Activated CD8-positive, alpha-beta T cell treated with anti-CD3 and anti-CD28 coated beads for 36 hours (primary cell): ENCODE data around the gene PATJ. TPM values are rescaled to one million over a fixed set of nuclear protein-coding genes. Genes with fewer than 3 reads are reported as not detected.

Source experiments
- ATAC-seq: fragments of 200-7000 bp; cut with Tn5 transposase; one replicate; pipeline ENCODE4 v1.10.0; 2021; ENCODE audit warnings: mild to moderate bottlenecking, moderate library complexity
- CTCF ChIA-PET: fragments of 350-600 bp; sonication (Branson Sonifier 250); formaldehyde crosslinking; loops from one replicate; lab custom pipeline; 2021; ENCODE audit warnings: antibody characterized with exemption; lab: Charles Lee
- POLR2A ChIA-PET: fragments of 350-600 bp; sonication (Branson Sonifier 250); formaldehyde crosslinking; loops from one replicate; lab custom pipeline; 2021; ENCODE audit warnings: antibody characterized with exemption; lab: Charles Lee
- DNase-seq: peaks from one replicate; pipeline ENCODE4 v3.0.0-alpha.2; 2020
- H3K27ac Mint-ChIP-seq: one replicate; pipeline ENCODE4 v1.8.0; 2021; ENCODE audit warnings: mild to moderate bottlenecking, mixed read lengths
- H3K27me3 Mint-ChIP-seq: one replicate; pipeline ENCODE4 v1.8.0; 2021; ENCODE audit warnings: mixed read lengths
- H3K36me3 Mint-ChIP-seq: one replicate; pipeline ENCODE4 v1.8.0; 2021; ENCODE audit warnings: low read depth, mixed read lengths
- H3K4me1 Mint-ChIP-seq: one replicate; pipeline ENCODE4 v1.8.0; 2021; ENCODE audit warnings: low read depth, mixed read lengths
- H3K4me3 Mint-ChIP-seq: one replicate; pipeline ENCODE4 v1.8.0; 2021; ENCODE audit warnings: mild to moderate bottlenecking, moderate library complexity, mixed read lengths
- H3K9me3 Mint-ChIP-seq: one replicate; pipeline ENCODE4 v1.8.0; 2021; ENCODE audit warnings: mixed read lengths
- CTCF ChIP-seq: fragments of 200-600 bp; IDR thresholded peaks from one replicate; pipeline ENCODE4 v1.8.0; 2022; ENCODE audit warnings: antibody characterized with exemption, mild to moderate bottlenecking
- intact Hi-C: fragments of 100-400 bp; cut with micrococcal nuclease; formaldehyde crosslinking; loops from one replicate; pipeline ENCODE4 v1.10.0; 2022
- total RNA-seq, 2 experiments: library from RNA; stranded (reverse); gene quantifications; one replicate each; pipeline ENCODE4 v1.2.3, GENCODE V29; 2021

The PATJ gene
- total RNA-seq, 2 experiments from 2014 or later = 8.1 to 9.2 TPM

DNA sequence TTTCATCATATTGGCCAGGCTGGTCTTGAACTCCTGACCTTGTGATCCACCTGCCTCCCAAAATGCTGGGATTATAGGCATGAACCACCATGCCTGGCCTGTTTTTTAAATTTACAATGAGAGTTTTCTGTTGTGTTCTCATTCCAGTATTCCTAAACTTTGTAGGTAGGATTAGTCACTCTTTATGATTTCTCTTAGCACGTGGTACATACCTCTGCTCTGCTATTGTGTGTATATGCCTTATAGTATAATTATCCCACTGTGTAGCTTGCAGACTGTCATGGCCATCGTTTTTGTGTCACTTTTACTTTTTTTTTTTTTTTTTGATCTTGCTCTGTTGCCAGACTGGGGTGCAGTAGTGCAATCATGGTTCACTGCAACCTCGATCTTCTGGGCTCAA, 14.5 kb downstream of the PATJ start:
- H3K9me3 Mint-ChIP-seq = no peaks in the 10 kb centered on the region
- no peak for TF ChIP-seq CTCF
- intact Hi-C loops = no loop called here
- ChIA-PET CTCF (no interaction called here), POLR2A (no interaction called here)
- H3K4me3 Mint-ChIP-seq = no peak overlapping the region
- ATAC-seq = no peak
- no peaks in the 10 kb centered on the region for H3K36me3 Mint-ChIP-seq
- DNase-seq = no peak
- peaks cover 17% of the 10 kb centered on the region for H3K4me1 Mint-ChIP-seq
- no peaks in the 10 kb centered on the region for H3K27me3 Mint-ChIP-seq
- no peak overlapping the region for H3K27ac Mint-ChIP-seq

GRCh38 chr1:61757950-61758349, 15.7 kb downstream of the PATJ start:
- Mint-ChIP-seq H3K9me3 (no peaks in the 10 kb centered on the region), H3K27ac (no peak overlapping the region), H3K27me3 (no peaks in the 10 kb centered on the region), H3K36me3 (no peaks in the 10 kb centered on the region), H3K4me1 (peaks cover 17% of the 10 kb centered on the region), H3K4me3 (no peak overlapping the region)
- POLR2A ChIA-PET = no interaction called here
- CTCF ChIA-PET = no interaction called here
- DNase-seq = no peak
- TF ChIP-seq CTCF = no peak
- no peak for ATAC-seq
- intact Hi-C loops = no loop called here

DNA sequence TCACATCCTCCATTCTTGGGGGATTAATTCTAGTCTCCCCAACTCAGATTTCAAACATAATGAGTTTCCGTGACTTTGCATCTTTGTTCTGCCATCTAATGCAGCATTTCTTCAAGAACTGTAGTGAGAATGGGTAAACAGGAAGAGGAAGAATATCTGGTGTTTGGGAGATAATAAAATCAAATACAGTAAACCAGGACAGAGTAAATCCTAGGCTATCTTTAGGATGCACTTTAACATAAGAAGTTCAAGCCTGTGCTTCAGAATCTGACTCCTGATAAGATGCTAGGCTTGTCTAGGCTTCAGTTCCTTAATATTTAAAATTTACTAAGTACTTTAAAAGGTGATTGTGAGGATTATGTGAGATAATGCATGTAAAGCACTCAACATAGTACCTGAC, 27.9 kb downstream of the PATJ start:
- CTCF ChIA-PET = no interaction called here

DNA sequence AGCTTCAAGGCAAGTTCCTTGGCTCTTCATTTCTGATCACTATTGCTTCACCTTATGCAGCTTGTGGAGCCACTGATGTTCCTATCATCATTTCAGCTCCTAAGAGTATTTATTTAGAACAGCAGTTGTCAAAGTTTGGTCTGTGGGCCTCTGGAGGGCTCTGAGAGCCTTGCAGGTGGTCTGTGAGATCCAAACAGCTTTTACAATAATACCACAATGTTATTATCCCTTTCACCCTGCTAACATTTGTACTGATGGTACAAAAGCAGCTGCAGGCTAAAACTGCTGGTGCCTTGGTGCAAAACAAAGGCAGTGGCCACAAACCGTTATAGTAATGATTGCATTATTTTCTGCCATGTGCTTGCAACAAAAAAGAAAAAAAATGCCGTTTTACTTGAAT, 33.8 kb downstream of the PATJ start:
- Mint-ChIP-seq H3K36me3 (no peaks in the 10 kb centered on the region), H3K4me3 (no peak overlapping the region), H3K9me3 (no peaks in the 10 kb centered on the region), H3K4me1 (peaks cover 11% of the 10 kb centered on the region), H3K27ac (no peak overlapping the region), H3K27me3 (no peaks in the 10 kb centered on the region)
- ChIA-PET POLR2A (no interaction called here), CTCF (no interaction called here)
- intact Hi-C loops = no loop called here
- TF ChIP-seq CTCF = no peak
- no peak for DNase-seq
- ATAC-seq = no peak

More for the DNA sequence above, 27.9 kb downstream of the PATJ start:
- DNase-seq (no peak), ATAC-seq (no peak)
- Mint-ChIP-seq H3K4me1 (peaks cover 3% of the 10 kb centered on the region), H3K36me3 (peaks cover 4% of the 10 kb centered on the region), H3K27me3 (no peaks in the 10 kb centered on the region), H3K27ac (no peak overlapping the region), H3K9me3 (no peaks in the 10 kb centered on the region), H3K4me3 (no peak overlapping the region)
- intact Hi-C loops = no loop called here
- POLR2A ChIA-PET = interaction anchor here (0.6 to 1.3 kb wide), 2 partner anchors 12 to 30 kb away, joined by 3 read pairs; no protein-coding TSS in a partner anchor
- TF ChIP-seq CTCF = no peak

GRCh38 chr1:61779231-61779630, 37.0 kb downstream of the PATJ start:
- ChIA-PET CTCF (interaction anchor here (1.4 kb wide), 1 partner anchor 29 kb away, joined by 3 read pairs; no protein-coding TSS in a partner anchor), POLR2A (interaction anchor here (0.8 kb wide), 1 partner anchor 16 kb away, joined by 3 read pairs; no protein-coding TSS in a partner anchor)
- intact Hi-C loops = no loop called here
- no peak for TF ChIP-seq CTCF
- H3K4me3 Mint-ChIP-seq = no peak overlapping the region
- H3K27me3 Mint-ChIP-seq = no peaks in the 10 kb centered on the region
- H3K27ac Mint-ChIP-seq = no peak overlapping the region
- peaks cover 41% of the 10 kb centered on the region for H3K4me1 Mint-ChIP-seq
- peaks cover 2% of the 10 kb centered on the region for H3K36me3 Mint-ChIP-seq
- H3K9me3 Mint-ChIP-seq = no peaks in the 10 kb centered on the region
- DNase-seq (no peak), ATAC-seq (no peak)
